ENCODE measurements around the gene TGM2.

TGM2 gene

GRCh38 chr20:38165089-38165965, at the start of gene TGM2:
Gene TGM2, minus strand, starts transcription at chr20:38165270. Its CDS starts 72 bp downstream, at chr20:38165198.
- H3K4me1 ChIP-seq (ENCODE audit: control insufficient read depth, insufficient read depth, low read length): peaks cover 14% of the 10 kb centered on the region
- no peak within 1 kb of the TSS for H3K9ac ChIP-seq (ENCODE audit: low read length)
- H3K27ac ChIP-seq (ENCODE audit: low read depth, low read length): peak within 1 kb of the TSS; percentile 2
- no peaks in the 10 kb centered on the region for H3K36me3 ChIP-seq (ENCODE audit: control insufficient read depth, insufficient read depth, low read length)
- peak within 1 kb of the TSS; percentile 69 for H3K4me3 ChIP-seq (ENCODE audit: low read length)
- H3K27me3 ChIP-seq (ENCODE audit: control insufficient read depth, insufficient read depth, low read length): no peaks in the 10 kb centered on the region

- Histone ChIP-seq H3K36me3 (ENCODE audit: control insufficient read depth, insufficient read depth, low read length) (no peaks in the 10 kb centered on the region), H3K4me1 (ENCODE audit: control insufficient read depth, insufficient read depth, low read length) (no peaks in the 10 kb centered on the region), H3K27me3 (ENCODE audit: control insufficient read depth, insufficient read depth, low read length) (no peaks in the 10 kb centered on the region), H3K27ac (ENCODE audit: low read depth, low read length) (no peak overlapping the region), H3K4me3 (ENCODE audit: low read length) (no peak overlapping the region), H3K9ac (ENCODE audit: low read length) (no peak overlapping the region)
These were observed 49.5 kb upstream of the TGM2 start for GRCh38 chr20:38214256-38215193.

DNA sequence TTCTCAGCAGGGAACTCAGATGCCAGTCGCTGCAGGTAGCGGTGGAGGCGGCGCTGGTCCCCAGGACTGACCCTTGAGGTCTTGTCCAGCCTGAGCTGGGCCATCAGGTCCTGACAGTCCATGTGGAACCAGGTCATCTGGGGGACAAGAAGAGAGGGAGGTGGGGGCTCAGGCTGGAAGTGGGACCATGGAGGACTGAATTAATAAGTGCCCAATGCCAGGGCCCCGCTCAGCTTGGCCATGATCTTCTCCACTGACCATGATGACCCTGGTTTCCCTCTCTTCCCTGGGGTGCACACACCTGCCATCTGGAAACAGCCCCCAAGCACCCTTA, 48.5 kb upstream of the TGM2 start:
- no peak overlapping the region for H3K4me3 ChIP-seq (ENCODE audit: low read length)
- H3K4me1 ChIP-seq (ENCODE audit: control insufficient read depth, insufficient read depth, low read length): no peaks in the 10 kb centered on the region
- no peaks in the 10 kb centered on the region for H3K36me3 ChIP-seq (ENCODE audit: control insufficient read depth, insufficient read depth, low read length)
- H3K27ac ChIP-seq (ENCODE audit: low read depth, low read length): no peak overlapping the region
- H3K27me3 ChIP-seq (ENCODE audit: control insufficient read depth, insufficient read depth, low read length): no peaks in the 10 kb centered on the region
- no peak overlapping the region for H3K9ac ChIP-seq (ENCODE audit: low read length)

DNA sequence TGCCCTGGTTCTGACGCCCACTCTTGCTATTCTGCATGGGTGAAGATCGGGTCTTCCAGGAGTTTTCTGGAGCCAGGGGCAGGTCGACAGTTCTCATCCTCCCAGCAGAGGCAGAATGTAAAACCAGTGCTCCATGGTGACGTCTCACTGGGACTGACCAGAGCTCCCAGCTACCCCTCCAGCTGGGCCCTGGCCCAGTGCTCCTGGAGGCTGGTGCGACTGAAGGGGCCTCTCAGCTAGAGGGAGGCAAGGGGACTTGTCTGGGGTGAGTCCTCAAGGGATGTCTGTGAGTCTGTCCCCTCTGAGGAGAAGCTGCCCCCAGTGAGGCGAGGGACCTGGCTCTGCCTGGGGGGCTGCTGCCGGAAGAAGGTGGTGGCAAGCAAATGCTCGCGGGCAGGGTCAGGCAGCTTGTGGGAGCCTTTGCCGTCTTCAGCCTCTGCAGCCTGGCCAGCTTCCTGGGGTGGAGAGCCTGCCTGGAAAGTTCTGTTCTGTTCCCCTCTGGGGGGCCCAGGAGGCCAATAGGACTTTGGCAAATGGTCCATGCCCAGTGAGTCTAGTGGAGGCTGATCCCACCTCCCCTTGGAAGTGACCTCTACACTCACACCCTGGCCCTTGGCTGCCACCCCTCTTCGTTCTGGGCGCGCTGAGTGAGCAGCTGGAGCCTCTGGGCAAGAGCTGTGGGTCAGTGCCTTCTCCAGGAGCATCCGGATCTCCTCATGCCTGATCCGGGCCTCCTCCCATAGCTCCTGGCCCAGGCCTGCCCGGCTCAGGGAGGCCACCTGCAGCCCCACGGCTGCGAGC, 47.9 kb upstream of the TGM2 start:
- Histone ChIP-seq H3K4me1 (ENCODE audit: control insufficient read depth, insufficient read depth, low read length) (no peaks in the 10 kb centered on the region), H3K27ac (ENCODE audit: low read depth, low read length) (no peak overlapping the region)

GRCh38 chr20:38211200-38212097, 46.4 kb upstream of the TGM2 start:
- no peaks in the 10 kb centered on the region for H3K36me3 ChIP-seq (ENCODE audit: control insufficient read depth, insufficient read depth, low read length)
- no peak overlapping the region for H3K9ac ChIP-seq (ENCODE audit: low read length)
- no peak overlapping the region for H3K27ac ChIP-seq (ENCODE audit: low read depth, low read length)
- H3K27me3 ChIP-seq (ENCODE audit: control insufficient read depth, insufficient read depth, low read length): no peaks in the 10 kb centered on the region
- H3K4me1 ChIP-seq (ENCODE audit: control insufficient read depth, insufficient read depth, low read length): no peaks in the 10 kb centered on the region
- no peak overlapping the region for H3K4me3 ChIP-seq (ENCODE audit: low read length)

More for the DNA sequence above, 47.9 kb upstream of the TGM2 start:
- no peak overlapping the region for H3K4me3 ChIP-seq (ENCODE audit: low read length)
- H3K9ac ChIP-seq (ENCODE audit: low read length): no peak overlapping the region
- no peaks in the 10 kb centered on the region for H3K36me3 ChIP-seq (ENCODE audit: control insufficient read depth, insufficient read depth, low read length)
- H3K27me3 ChIP-seq (ENCODE audit: control insufficient read depth, insufficient read depth, low read length): no peaks in the 10 kb centered on the region

DNA sequence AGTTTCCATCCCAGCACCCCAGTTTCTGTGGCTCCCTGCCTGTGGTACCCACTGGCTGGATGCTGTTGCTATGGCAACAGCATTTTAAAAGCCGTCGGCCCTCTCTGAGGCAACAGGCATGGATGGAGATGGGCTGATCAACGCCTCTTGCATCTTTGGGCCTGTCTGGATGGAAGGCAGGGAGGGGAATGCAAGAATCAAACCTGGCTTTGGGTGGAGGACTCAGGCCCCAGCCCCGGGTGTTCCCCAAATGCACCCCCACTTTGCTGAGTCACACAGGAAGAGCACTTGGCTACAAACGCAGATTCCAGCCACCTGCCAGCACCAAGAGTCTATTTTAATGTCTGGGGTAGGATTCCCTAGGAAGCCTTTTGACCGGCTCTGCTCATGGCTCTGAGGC, 45.7 kb upstream of the TGM2 start:
- Histone ChIP-seq H3K27me3 (ENCODE audit: control insufficient read depth, insufficient read depth, low read length) (no peaks in the 10 kb centered on the region), H3K36me3 (ENCODE audit: control insufficient read depth, insufficient read depth, low read length) (no peaks in the 10 kb centered on the region), H3K4me1 (ENCODE audit: control insufficient read depth, insufficient read depth, low read length) (no peaks in the 10 kb centered on the region), H3K4me3 (ENCODE audit: low read length) (no peak overlapping the region), H3K9ac (ENCODE audit: low read length) (no peak overlapping the region), H3K27ac (ENCODE audit: low read depth, low read length) (no peak overlapping the region)

DNA sequence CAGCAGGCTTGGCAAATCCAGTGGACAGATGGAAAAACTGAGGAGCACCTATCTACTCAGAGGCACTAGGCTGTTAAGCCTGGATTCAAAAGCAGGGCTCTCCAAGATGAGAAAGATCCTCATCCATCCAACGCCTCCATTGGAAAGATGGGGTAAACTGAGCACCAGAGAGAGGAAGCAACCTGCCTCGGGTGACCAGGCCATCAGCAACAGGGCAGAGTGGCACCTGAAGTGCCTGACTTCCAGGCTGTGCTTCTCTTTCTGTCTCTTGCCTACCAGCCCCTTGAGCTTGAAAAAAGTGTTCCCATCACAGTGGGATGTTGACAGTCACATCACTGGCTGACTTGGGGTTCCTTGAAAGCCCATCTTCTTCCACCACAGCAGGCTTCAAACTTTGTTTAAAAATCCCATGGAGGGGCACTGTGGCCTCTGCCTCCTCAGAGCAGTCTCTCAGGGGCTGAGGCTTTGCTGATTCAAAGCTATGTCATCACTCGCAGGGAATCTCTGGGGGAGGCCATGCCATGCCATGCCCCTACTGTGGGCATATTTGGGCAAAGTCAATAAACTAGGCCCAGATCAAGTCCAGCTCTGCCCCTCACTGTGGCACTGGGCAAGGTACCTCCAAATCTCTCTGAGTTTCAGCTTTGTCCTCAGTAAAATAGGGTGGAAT, 44.8 kb upstream of the TGM2 start:
- H3K9ac ChIP-seq (ENCODE audit: low read length): no peak overlapping the region
- no peaks in the 10 kb centered on the region for H3K27me3 ChIP-seq (ENCODE audit: control insufficient read depth, insufficient read depth, low read length)
- H3K4me1 ChIP-seq (ENCODE audit: control insufficient read depth, insufficient read depth, low read length): no peaks in the 10 kb centered on the region
- no peak overlapping the region for H3K27ac ChIP-seq (ENCODE audit: low read depth, low read length)
- no peaks in the 10 kb centered on the region for H3K36me3 ChIP-seq (ENCODE audit: control insufficient read depth, insufficient read depth, low read length)
- no peak overlapping the region for H3K4me3 ChIP-seq (ENCODE audit: low read length)

- Histone ChIP-seq H3K9ac (ENCODE audit: low read length) (no peak overlapping the region), H3K4me1 (ENCODE audit: control insufficient read depth, insufficient read depth, low read length) (no peaks in the 10 kb centered on the region), H3K4me3 (ENCODE audit: low read length) (no peak overlapping the region), H3K27ac (ENCODE audit: low read depth, low read length) (no peak overlapping the region), H3K36me3 (ENCODE audit: control insufficient read depth, insufficient read depth, low read length) (no peaks in the 10 kb centered on the region), H3K27me3 (ENCODE audit: control insufficient read depth, insufficient read depth, low read length) (no peaks in the 10 kb centered on the region)
These were observed 44.1 kb upstream of the TGM2 start for GRCh38 chr20:38209054-38209675.

DNA sequence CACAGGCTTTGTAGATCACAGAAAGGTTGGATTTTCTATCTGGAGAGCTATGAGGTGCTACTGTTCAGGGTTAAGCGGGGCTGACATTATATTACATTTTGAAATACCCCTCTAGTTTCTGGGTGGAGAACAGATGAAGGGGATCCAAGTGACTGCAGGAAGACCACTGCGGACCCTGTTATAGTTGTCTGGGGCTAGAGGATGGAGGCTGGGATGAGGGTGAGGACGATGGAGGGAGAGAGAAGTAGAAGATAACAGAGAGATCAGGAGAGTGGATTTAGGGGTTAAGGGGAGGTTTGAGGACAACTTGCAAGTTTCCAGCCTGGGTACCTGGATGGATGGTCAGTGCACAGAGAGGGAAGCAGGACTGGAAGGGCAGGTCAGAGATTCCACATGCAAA, 43.5 kb upstream of the TGM2 start:
- H3K4me3 ChIP-seq (ENCODE audit: low read length): no peak overlapping the region
- no peaks in the 10 kb centered on the region for H3K36me3 ChIP-seq (ENCODE audit: control insufficient read depth, insufficient read depth, low read length)
- no peak overlapping the region for H3K27ac ChIP-seq (ENCODE audit: low read depth, low read length)
- H3K4me1 ChIP-seq (ENCODE audit: control insufficient read depth, insufficient read depth, low read length): no peaks in the 10 kb centered on the region
- H3K9ac ChIP-seq (ENCODE audit: low read length): no peak overlapping the region
- no peaks in the 10 kb centered on the region for H3K27me3 ChIP-seq (ENCODE audit: control insufficient read depth, insufficient read depth, low read length)

- H3K9ac ChIP-seq (ENCODE audit: low read length): no peak overlapping the region
- no peaks in the 10 kb centered on the region for H3K27me3 ChIP-seq (ENCODE audit: control insufficient read depth, insufficient read depth, low read length)
- H3K36me3 ChIP-seq (ENCODE audit: control insufficient read depth, insufficient read depth, low read length): no peaks in the 10 kb centered on the region
- no peak overlapping the region for H3K27ac ChIP-seq (ENCODE audit: low read depth, low read length)
- no peaks in the 10 kb centered on the region for H3K4me1 ChIP-seq (ENCODE audit: control insufficient read depth, insufficient read depth, low read length)
- no peak overlapping the region for H3K4me3 ChIP-seq (ENCODE audit: low read length)
These were observed 43.0 kb upstream of the TGM2 start for GRCh38 chr20:38208088-38208487.

DNA sequence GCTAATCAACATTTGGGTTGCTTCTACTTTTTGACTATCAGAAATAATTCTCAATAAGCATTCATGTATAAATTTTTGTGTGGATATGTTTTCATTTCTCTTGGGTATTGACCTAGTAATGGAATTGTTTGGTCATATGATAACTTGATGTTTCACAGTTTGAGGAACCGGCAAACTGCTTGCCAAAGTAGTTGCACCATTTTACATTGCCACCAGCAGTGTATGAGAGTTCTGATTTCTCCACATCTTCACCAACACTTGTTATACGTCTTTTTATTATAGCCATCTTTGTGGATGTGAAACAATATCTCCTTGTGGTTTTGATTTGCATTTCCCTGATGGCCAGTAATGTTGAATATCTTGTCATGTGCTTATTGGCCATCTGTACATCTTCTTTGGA, 42.6 kb upstream of the TGM2 start:
- Histone ChIP-seq H3K4me1 (ENCODE audit: control insufficient read depth, insufficient read depth, low read length) (no peaks in the 10 kb centered on the region), H3K27ac (ENCODE audit: low read depth, low read length) (no peak overlapping the region), H3K9ac (ENCODE audit: low read length) (no peak overlapping the region), H3K27me3 (ENCODE audit: control insufficient read depth, insufficient read depth, low read length) (no peaks in the 10 kb centered on the region), H3K4me3 (ENCODE audit: low read length) (no peak overlapping the region), H3K36me3 (ENCODE audit: control insufficient read depth, insufficient read depth, low read length) (no peaks in the 10 kb centered on the region)

All from rectal smooth muscle tissue (tissue), 1 donor.